ENCODE data around the gene NEDD4L. TPM values are rescaled to one million over a fixed set of nuclear protein-coding genes. Genes with fewer than 3 reads are reported as not detected.

Gene NEDD4L
- total RNA-seq, 2 experiments from 2014 or later, result 11.2 to 13.7 TPM

DNA sequence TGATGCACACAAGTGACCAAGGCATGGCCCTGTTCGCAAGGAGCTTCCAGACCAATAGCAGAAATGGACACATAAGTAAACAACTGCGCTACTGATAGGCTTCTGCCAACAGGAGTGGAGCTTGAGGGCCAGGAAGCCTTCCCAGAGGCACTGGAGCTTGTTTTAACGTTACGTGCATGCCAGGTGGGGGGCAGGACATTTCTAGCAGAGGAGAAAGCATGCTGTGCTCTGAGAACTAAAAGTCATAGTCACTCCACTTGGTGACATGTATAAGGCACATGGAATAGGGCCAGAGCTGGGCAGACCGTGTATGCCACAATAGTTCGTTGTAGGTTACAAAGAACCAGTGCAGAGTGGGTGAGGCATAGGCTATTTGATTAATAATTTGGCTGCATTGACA, 184.2 kb downstream of the NEDD4L start:
- TF ChIP-seq, protein P1, sequence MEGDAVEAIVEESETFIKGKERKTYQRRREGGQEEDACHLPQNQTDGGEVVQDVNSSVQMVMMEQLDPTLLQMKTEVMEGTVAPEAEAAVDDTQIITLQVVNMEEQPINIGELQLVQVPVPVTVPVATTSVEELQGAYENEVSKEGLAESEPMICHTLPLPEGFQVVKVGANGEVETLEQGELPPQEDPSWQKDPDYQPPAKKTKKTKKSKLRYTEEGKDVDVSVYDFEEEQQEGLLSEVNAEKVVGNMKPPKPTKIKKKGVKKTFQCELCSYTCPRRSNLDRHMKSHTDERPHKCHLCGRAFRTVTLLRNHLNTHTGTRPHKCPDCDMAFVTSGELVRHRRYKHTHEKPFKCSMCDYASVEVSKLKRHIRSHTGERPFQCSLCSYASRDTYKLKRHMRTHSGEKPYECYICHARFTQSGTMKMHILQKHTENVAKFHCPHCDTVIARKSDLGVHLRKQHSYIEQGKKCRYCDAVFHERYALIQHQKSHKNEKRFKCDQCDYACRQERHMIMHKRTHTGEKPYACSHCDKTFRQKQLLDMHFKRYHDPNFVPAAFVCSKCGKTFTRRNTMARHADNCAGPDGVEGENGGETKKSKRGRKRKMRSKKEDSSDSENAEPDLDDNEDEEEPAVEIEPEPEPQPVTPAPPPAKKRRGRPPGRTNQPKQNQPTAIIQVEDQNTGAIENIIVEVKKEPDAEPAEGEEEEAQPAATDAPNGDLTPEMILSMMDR (IDR thresholded peaks at IDR 0.05), result no peak
- Mint-ChIP-seq H3K4me3 (no peak overlapping the region), H3K27me3 (peaks cover 10% of the 10 kb centered on the region), H3K36me3 (ENCODE audit: low read depth) (no peaks in the 10 kb centered on the region), H3K4me1 (ENCODE audit: low read depth) (no peaks in the 10 kb centered on the region), H3K27ac (no peak overlapping the region), H3K9me3 (no peaks in the 10 kb centered on the region)
- Histone ChIP-seq H3K4me1 (ENCODE audit: insufficient read depth, low read length) (no peaks in the 10 kb centered on the region), H3K9me3 (ENCODE audit: control insufficient read depth in 1 of 2, insufficient read depth in 1 of 2, low read length in 2 of 2) (no peaks in the 10 kb centered on the region), H3K27me3 (ENCODE audit: control insufficient read depth in 1 of 2, insufficient read depth in 2 of 2, low read length in 2 of 2) (peaks cover 0 to 4% of the 10 kb centered on the region in 2 experiments), H3K4me3 (ENCODE audit: low read length) (no peak overlapping the region), H3K27ac (ENCODE audit: low read depth in 1 of 2, low read length in 2 of 2) (no peak overlapping the region), H3K36me3 (ENCODE audit: insufficient read depth, low read length) (no peaks in the 10 kb centered on the region)
- no peak for DNase-seq
- CTCF ChIA-PET, result no interaction called here
- intact Hi-C loops (cut with DNase I, micrococcal nuclease), result no loop called here
- POLR2A ChIA-PET, result no interaction called here
- no peak for ATAC-seq (ENCODE audit: poor library complexity)

DNA sequence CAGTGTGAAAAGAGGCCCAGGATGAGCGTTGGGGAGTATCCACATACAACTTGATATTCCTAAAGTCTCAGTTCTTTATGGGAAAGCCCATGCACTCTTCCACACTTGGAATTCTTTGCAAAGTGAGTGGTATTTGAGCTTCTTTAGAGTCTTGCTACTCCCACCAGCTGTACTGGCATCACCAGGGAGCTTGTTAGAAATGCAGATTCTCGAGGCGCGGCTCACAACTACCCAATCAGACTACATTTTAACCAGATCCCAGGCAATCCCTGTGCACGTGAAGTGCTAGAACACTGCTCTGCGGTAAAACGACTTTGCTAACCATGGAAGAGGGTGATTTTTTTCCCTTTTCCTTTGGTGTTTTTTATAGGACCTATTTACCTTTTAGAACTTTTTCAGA, 184.7 kb downstream of the NEDD4L start:
- intact Hi-C loops (cut with DNase I, micrococcal nuclease), result no loop called here
- ChIA-PET POLR2A (no interaction called here), CTCF (no interaction called here)
- H3K36me3 Mint-ChIP-seq (ENCODE audit: low read depth), result no peaks in the 10 kb centered on the region
- peaks cover 7% of the 10 kb centered on the region for H3K27me3 Mint-ChIP-seq
- TF ChIP-seq, protein P1 (IDR thresholded peaks at IDR 0.05), result no peak
- Histone ChIP-seq H3K4me3 (ENCODE audit: low read length) (no peak overlapping the region), H3K9me3 (ENCODE audit: control insufficient read depth in 1 of 2, insufficient read depth in 1 of 2, low read length in 2 of 2) (no peaks in the 10 kb centered on the region), H3K36me3 (ENCODE audit: insufficient read depth, low read length) (no peaks in the 10 kb centered on the region), H3K4me1 (ENCODE audit: insufficient read depth, low read length) (no peaks in the 10 kb centered on the region), H3K27ac (ENCODE audit: low read depth in 1 of 2, low read length in 2 of 2) (no peak overlapping the region), H3K27me3 (ENCODE audit: control insufficient read depth in 1 of 2, insufficient read depth in 2 of 2, low read length in 2 of 2) (peaks cover 0 to 4% of the 10 kb centered on the region in 2 experiments)
- no peak overlapping the region for H3K4me3 Mint-ChIP-seq
- ATAC-seq (ENCODE audit: poor library complexity) (no peak), DNase-seq (no peak)
- no peaks in the 10 kb centered on the region for H3K9me3 Mint-ChIP-seq
- no peaks in the 10 kb centered on the region for H3K4me1 Mint-ChIP-seq (ENCODE audit: low read depth)
- no peak overlapping the region for H3K27ac Mint-ChIP-seq

DNA sequence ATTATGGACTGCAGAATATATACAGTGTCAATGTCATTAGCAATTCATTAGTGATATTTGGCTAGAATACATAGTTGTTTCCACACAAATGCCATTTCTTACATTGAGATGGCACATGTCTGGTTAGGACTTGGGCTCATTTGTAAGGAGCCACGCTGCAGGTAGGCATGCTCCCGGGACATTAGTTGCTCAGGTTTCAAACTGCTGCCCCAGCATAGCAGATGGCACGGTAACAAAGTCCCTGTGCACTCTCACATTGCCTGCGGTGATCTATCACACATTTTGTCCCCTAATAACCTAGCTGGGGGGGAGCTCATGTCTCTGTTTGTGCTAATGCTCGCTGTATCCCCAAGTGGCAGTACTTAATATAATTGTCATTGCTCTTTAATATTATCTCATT, 185.1 kb downstream of the NEDD4L start:
- CTCF ChIA-PET, result no interaction called here
- Mint-ChIP-seq H3K27ac (no peak overlapping the region), H3K4me1 (ENCODE audit: low read depth) (no peaks in the 10 kb centered on the region), H3K27me3 (peaks cover 7% of the 10 kb centered on the region), H3K36me3 (ENCODE audit: low read depth) (no peaks in the 10 kb centered on the region), H3K4me3 (no peak overlapping the region), H3K9me3 (no peaks in the 10 kb centered on the region)
- H3K4me3 ChIP-seq (ENCODE audit: low read length), result no peak overlapping the region
- no peak overlapping the region for H3K27ac ChIP-seq (ENCODE audit: low read depth in 1 of 2, low read length in 2 of 2)
- no peaks in the 10 kb centered on the region for H3K36me3 ChIP-seq (ENCODE audit: insufficient read depth, low read length)
- TF ChIP-seq, protein P1 (IDR thresholded peaks at IDR 0.05), result no peak
- H3K27me3 ChIP-seq (ENCODE audit: control insufficient read depth in 1 of 2, insufficient read depth in 2 of 2, low read length in 2 of 2), result peaks cover 0 to 4% of the 10 kb centered on the region in 2 experiments
- H3K9me3 ChIP-seq (ENCODE audit: control insufficient read depth in 1 of 2, insufficient read depth in 1 of 2, low read length in 2 of 2), result no peaks in the 10 kb centered on the region
- no peaks in the 10 kb centered on the region for H3K4me1 ChIP-seq (ENCODE audit: insufficient read depth, low read length)
- POLR2A ChIA-PET, result no interaction called here
- DNase-seq (no peak), ATAC-seq (ENCODE audit: poor library complexity) (no peak)
- intact Hi-C loops (cut with DNase I, micrococcal nuclease), result no loop called here

Data from CD4-positive, alpha-beta T cell (primary cell).